SK-MEL-5 (cell line): ENCODE data around the gene TADA1. TPM values are rescaled to one million over a fixed set of nuclear protein-coding genes. Genes with fewer than 3 reads are reported as not detected.
"Not testable (repeated sequence)": the region's sequence is repeated elsewhere in the genome, so short reads cannot be mapped to it uniquely, and the experiment has no call there.

ENCODE experiments used
- DNase-seq: peaks from one replicate; pipeline ENCODE4 v3.0.0-alpha.2; 2016; ENCODE audit warnings: low read depth, low spot score
- in situ Hi-C: cut with HindIII; loops from 2 replicates; pipeline ENCODE4 v1.10.0; 2016; ENCODE audit warnings: low sequenced_read_pairs, high pct_unique_total_duplicates, low pct_unique_long_range_greater_than_20kb
- total RNA-seq: library from RNA; depleted of rRNA; stranded (reverse); fragments of >200 nt; shearing (Covaris generic); gene quantifications from 2 replicates; pipeline ENCODE4 v1.2.3, GENCODE V29; 2014

TADA1 gene
- total RNA-seq, 1 experiment from 2014 or later: 20.7 TPM

GRCh38 chr1:166859597-166859996 is 16.5 kb downstream of the TADA1 start:
- in situ Hi-C loops: no loop called here
- DNase-seq: no peak

- in situ Hi-C loops: no loop called here
- DNase-seq: peak; percentile 84
Measured at GRCh38 chr1:166858726-166859419, 17.2 kb downstream of the TADA1 start.

DNA sequence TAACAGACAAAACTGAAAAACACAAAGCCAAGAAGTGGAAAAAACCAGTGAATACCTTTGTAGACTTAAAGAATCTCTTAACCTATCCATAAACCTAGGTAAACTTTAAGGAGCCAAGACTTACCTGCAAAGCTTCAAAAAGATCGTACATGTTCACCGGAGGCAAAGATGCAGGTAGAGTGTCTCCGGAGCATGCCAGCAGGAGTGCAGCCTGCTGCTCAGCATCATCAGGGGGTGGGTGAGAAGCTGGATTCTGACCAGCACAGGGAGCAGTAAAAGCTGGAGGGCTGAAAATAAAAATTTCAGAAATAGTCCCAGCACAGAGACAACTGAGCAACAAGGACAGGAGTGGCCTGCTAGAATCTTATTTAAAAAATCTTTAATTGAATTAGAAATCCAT is 18.1 kb downstream of the TADA1 start:
- DNase-seq: no peak
- in situ Hi-C loops: no loop called here

DNA sequence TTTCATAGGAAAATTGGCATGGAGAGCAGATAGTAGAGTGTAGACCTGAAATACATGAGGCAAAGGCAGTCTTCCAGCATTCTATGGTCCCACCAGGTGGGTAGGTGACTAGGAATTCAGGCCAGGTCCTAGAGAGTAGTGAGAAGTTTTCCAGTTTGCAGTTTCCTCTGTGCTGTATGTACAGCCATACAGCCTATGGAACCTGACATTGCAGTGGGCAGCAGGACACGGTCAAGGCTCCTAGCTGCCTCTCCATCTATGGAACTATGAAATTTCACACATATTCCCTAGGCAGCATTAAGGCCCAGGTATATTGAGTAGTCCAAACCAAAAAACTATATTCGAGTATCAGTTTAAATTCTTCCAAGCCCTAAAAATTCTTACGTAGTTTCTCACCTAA is 20.5 kb downstream of the TADA1 start:
- in situ Hi-C loops: no loop called here
- no peak for DNase-seq

- in situ Hi-C loops: no loop called here
- DNase-seq: no peak
Measured at GRCh38 chr1:166852918-166853317, 23.1 kb downstream of the TADA1 start.

GRCh38 chr1:166849135-166849534 is 26.9 kb downstream of the TADA1 start:
- no peak for DNase-seq
- in situ Hi-C loops: no loop called here

- in situ Hi-C loops: no loop called here
- DNase-seq: no peak
Measured at GRCh38 chr1:166848193-166848592, 27.9 kb downstream of the TADA1 start.

DNA sequence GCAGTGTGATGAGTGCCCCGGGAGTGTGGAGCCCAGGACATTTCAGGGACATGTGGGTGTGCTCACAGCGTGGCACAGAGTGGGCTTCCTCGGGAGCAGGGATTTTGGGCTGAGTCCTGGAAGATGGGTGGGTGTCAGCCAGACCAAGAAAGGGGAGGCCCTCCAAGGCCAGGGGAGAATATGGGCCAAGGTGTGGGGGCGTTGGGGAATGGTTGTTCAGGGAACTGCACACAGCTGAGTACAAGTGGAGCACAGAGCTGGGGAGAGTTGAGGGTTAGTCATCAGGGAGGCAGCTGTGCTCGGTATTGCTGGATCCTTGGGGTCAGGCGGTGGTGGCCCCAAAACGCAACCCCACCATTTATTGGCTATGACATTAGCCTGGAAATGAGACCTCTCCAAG is 31.3 kb downstream of the TADA1 start:
- DNase-seq: no peak
- in situ Hi-C loops: no loop called here

GRCh38 chr1:166843769-166844596 is 32.1 kb downstream of the TADA1 start:
- in situ Hi-C loops: no loop called here
- DNase-seq: no peak

GRCh38 chr1:166843322-166843721 is 32.7 kb downstream of the TADA1 start:
- in situ Hi-C loops: no loop called here

DNA sequence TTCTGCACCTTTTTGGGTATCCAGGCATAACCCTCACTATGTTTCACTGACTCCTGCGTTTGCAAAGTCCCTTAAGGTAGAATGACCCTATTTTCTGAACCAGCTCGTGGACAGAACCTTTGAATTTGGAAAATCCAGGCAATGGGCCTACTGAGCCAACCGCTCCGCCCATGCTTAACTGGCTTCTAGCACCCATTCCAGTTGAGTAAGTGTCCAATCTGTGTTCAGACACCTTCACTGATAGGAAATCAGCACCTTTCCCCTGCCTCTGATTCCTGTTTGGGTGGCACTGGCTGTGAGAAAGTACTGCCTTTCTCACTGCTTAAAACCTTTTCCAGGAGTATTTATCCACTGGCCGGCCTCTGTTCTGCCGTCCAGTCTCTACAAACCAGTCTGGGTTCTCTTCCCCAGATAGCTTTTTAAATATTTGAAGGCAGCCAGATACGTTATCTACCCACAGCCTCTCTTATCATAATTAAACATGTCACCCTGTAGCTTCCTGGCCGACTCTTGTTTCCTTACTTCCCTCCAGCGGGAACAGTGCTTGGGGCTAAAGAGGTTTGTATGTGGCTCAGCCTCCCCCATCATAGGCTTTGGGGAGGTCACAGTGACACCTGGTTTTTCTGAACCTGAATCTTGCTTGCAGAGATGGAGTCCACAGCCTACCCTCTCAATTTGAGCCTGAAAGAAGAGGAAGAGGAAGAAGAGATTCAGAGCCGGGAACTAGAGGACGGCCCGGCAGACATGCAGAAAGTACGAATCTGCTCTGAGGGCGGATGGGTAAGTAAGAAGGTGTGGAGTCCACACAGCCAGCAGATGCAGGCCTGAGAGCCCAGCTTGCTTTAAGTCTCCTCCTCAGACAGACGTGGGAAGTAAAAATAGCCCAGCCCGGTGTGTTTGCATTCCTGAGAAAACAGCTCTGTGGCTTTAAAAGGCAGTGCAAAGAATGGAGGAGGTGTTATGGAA is 35.5 kb downstream of the TADA1 start:
- no peak for DNase-seq
- in situ Hi-C loops: no loop called here

More at GRCh38 chr1:166843322-166843721, 32.7 kb downstream of the TADA1 start:
- DNase-seq: no peak

DNA sequence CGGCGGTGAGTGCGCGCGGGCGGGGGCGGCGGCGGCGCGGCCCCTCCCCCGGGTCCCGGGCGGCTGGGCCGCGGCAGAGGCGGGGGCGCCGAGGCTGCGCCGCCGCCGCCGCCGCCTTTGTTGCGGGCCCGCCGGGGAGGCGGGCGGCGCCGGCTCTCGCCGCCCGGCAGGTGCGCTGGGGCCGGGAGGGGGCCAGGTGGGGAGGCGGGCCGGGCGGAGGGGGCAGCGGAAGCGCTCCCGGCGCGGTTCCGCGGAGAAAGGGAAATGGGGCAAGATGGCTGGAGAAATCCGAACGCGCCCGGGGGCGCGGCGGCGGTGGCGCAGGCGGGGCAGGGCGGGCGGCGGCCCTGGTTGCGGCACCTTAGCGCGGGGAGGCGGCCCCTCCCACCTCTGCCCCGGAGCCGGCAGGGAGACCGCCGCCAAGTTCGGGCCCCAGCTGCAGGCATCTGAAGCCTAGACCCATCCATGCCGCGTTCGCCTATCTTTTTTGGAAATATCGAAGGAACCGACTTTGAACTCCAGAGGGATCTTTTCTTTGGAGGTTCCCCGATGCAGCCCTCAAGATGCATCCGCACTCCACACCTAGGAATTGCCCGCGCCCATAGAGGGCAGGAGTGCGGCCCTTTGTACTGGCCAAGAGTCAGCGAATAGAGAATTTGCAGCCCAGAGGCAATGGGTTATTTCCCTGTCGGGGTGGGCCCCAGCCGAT is 36.3 kb downstream of the TADA1 start:
- in situ Hi-C loops: no loop called here
- peak; percentile 33 for DNase-seq

DNA sequence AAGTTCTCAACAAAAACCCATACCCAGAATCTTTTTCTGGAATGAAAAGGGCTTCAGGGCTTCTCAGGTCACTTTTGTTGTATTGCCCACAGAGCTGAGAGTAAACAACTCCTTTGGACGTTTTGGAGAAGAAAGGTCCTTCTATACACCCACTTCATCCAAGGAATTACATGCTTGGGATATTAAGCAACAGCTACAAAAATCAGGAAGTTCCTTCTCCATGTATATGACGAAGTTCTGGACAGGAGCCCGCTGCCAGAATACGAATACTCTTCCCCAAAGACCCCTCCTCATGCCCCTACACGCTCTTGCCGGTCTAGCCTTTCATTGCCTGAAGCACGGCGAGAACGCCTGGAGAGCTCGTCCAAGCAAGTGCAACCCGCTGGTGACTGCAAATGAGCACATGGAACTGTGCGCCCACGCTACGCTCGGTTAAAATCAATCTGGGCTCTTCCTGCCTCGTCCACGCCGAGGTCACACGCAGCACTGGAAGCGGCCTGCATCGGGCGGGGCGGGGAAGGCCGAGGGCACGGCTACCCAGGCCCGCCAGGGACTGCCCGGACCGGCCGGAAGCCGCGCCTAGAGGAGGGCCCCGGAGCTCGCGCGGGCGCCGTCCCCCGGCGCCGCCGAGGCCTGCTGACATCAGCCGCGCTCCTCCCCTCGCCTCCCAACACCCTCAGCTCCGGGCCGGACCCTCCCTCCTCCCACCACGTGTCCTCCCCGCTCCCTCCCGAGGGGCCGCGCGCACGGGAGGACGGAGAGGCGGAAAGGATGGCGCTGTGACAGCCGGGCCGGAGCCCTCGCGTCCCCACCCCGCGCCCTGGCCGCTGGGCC is 37.1 kb downstream of the TADA1 start, which contains the start of gene POGK:
TSS of gene POGK (plus strand) at position 710 of the 834 bp plus-strand sequence. CDS start 1,482 bp downstream, outside the sequence.
- in situ Hi-C loops: no loop called here

GRCh38 chr1:166836733-166837132 is 39.3 kb downstream of the TADA1 start:
- in situ Hi-C loops: no loop called here
- DNase-seq: no peak

More for the DNA sequence above, 37.1 kb downstream of the TADA1 start, which contains the start of gene POGK:
- DNase-seq: peak; percentile 88

DNA sequence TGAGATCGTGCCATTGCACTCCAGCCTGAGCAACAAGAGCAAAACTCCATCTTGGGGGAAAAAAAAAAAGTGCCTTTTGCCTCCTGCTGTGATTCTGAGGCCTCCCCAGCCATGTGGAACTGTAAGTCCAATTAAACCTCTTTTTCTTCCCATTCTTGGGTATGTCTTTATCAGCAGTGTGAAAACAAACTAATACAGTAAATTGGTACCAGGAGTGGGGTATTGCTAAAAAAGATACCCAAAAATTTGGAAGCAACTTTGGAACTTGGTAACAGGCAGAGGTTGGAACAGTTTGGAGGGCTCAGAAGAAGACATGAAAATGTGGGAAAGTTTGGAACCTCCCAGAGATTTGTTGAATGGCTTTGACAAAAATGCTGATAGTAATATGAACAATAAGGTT is 46.3 kb downstream of the TADA1 start:
- in situ Hi-C loops, DNase-seq: not testable (repeated sequence)

GRCh38 chr1:166827426-166827825 is 48.6 kb downstream of the TADA1 start:
- in situ Hi-C loops: no loop called here

More at GRCh38 chr1:166827426-166827825, 48.6 kb downstream of the TADA1 start:
- no peak for DNase-seq
